HepG2 (cell line): ENCODE measurements around the gene PTCD1. TPM values are rescaled to one million over a fixed set of nuclear protein-coding genes. Genes with fewer than 3 reads are reported as not detected.

Experiments
- ATAC-seq: fragments of 200-7000 bp; cut with Tn5 transposase; 3 replicates; pipeline ENCODE4 v1.9.1; 2020; ENCODE audit warnings: mild to moderate bottlenecking, moderate library complexity
- BruUV-seq: library from RNA; stranded (reverse); fragments of 400-500 nt; replicated peaks from 2 replicates; lab custom pipeline; 2021; lab: Mats Ljungman, UMichigan
- CTCF ChIA-PET: fragments of 300-600 bp; formaldehyde crosslinking; extraction: SDS; loops from one replicate; lab custom pipeline; 2021; ENCODE audit warnings: low total read pairs, inconsistent platforms, low intra/inter-chr PET ratio; lab: Yijun Ruan, JAX
- POLR2A ChIA-PET: fragments of 350-600 bp; sonication (Branson Sonifier 250); formaldehyde crosslinking; loops from one replicate; lab custom pipeline; 2020; ENCODE audit warnings: antibody characterized with exemption, inconsistent platforms; lab: Yijun Ruan, JAX
- DNase-seq: peaks from one replicate; pipeline ENCODE4 v3.0.0-alpha.2; 2015; ENCODE audit warnings: low spot score
- FAIRE-seq: peaks from 3 replicates; lab custom pipeline; 2011; peaks lifted over from hg19 to GRCh38; lab: Jason Lieb, UNC
- H2AFZ ChIP-seq: one replicate; pipeline ENCODE4 v1.6.1; 2011; ENCODE audit warnings: low read length, inconsistent platforms
- H3K27ac ChIP-seq: fragments of 300-600 bp; 3 replicates; pipeline ENCODE4 v1.8.0; 2011; ENCODE audit warnings: mixed run types, mild to moderate bottlenecking, mixed read lengths, low read length, inconsistent platforms; ENCODE audit not compliant: insufficient read depth; ENCODE audit errors: extremely low read length
- H3K27me3 ChIP-seq, 2 experiments: fragments of 200-600 bp in 1 of 2; 2 replicates in 1 of 2; 3 replicates in 1 of 2; pipeline versions ENCODE4 v1.6.0 to v1.8.0; 2011; ENCODE audit warnings: low read length in 2 of 2, mild to moderate bottlenecking in 2 of 2, moderate library complexity in 2 of 2, inconsistent platforms in 1 of 2; ENCODE audit not compliant: insufficient read depth in 2 of 2, control insufficient read depth in 1 of 2
- H3K36me3 ChIP-seq, 2 experiments: fragments of 200-600 bp in 1 of 2; replicated peaks in 1 of 2; 2 replicates in 1 of 2; 3 replicates in 1 of 2; pipeline versions ENCODE4 v1.5.1 to v1.8.0; 2011; ENCODE audit warnings: low read length in 2 of 2, inconsistent platforms in 1 of 2; ENCODE audit not compliant: insufficient read depth in 2 of 2, control insufficient read depth in 1 of 2
- H3K4me1 ChIP-seq: 2 replicates; pipeline ENCODE4 v1.5.1; 2012; ENCODE audit warnings: low read length, inconsistent platforms; ENCODE audit not compliant: insufficient read depth
- H3K4me2 ChIP-seq: 2 replicates; pipeline ENCODE4 v1.6.0; 2011; ENCODE audit warnings: low read depth, low read length, inconsistent platforms
- H3K4me3 ChIP-seq, 3 experiments: fragments of 200-600 bp in 1 of 3; sonication (generic), shearing (Covaris generic) in 1 of 3; replicated peaks in 1 of 3; 2 replicates each; pipeline ENCODE4 v1.5.1; 2011 to 2016; ENCODE audit warnings: low read length in 3 of 3, inconsistent platforms in 2 of 3, low read depth in 2 of 3, mild to moderate bottlenecking in 2 of 3, control low read depth in 1 of 3, mixed read lengths in 1 of 3; ENCODE audit not compliant: insufficient read depth in 1 of 3
- H3K79me2 ChIP-seq: one replicate; pipeline ENCODE4 v1.6.1; 2011; ENCODE audit warnings: low read length, inconsistent platforms; ENCODE audit not compliant: insufficient read depth
- H3K9ac ChIP-seq: 2 replicates; pipeline ENCODE4 v1.6.0; 2011; ENCODE audit warnings: mild to moderate bottlenecking, low read depth, low read length, inconsistent platforms; ENCODE audit not compliant: insufficient read depth
- H3K9me3 ChIP-seq: 2 replicates; pipeline ENCODE4 v1.5.1; 2012; ENCODE audit warnings: mild to moderate bottlenecking, low read length
- H4K20me1 ChIP-seq: 2 replicates; pipeline ENCODE4 v1.6.0; 2011; ENCODE audit warnings: inconsistent platforms, mild to moderate bottlenecking, low read length, moderate library complexity; ENCODE audit not compliant: insufficient read depth
- ATF7 ChIP-seq, 2 experiments: fragments of 450-650 bp in 1 of 2; sonication (generic) in 1 of 2; formaldehyde crosslinking in 1 of 2; IDR thresholded peaks; 2 replicates each; pipeline versions ENCODE4 v1.4.0 to v1.6.1; 2016 to 2020; ENCODE audit warnings: antibody characterized with exemption in 1 of 2, mild to moderate bottlenecking in 1 of 2, missing genetic modification reagents in 1 of 2
- MED1 ChIP-seq: sonication (generic); formaldehyde crosslinking; IDR thresholded peaks from 2 replicates; pipeline ENCODE4 v1.4.0; 2020; ENCODE audit warnings: missing genetic modification reagents
- ZBTB33 ChIP-seq: sonication (generic); formaldehyde crosslinking; IDR thresholded peaks from 2 replicates; pipeline ENCODE4 v1.4.0; 2020; ENCODE audit warnings: missing genetic modification reagents
- ZBTB38 ChIP-seq: sonication (generic); formaldehyde crosslinking; IDR thresholded peaks from 2 replicates; pipeline ENCODE4 v1.5.1; 2020; ENCODE audit warnings: mild to moderate bottlenecking, missing genetic modification reagents
- ZNF24 ChIP-seq: fragments of 450-650 bp; IDR thresholded peaks from 2 replicates; pipeline ENCODE4 v1.6.1; 2017; ENCODE audit warnings: antibody characterized with exemption, mild to moderate bottlenecking
- ZNF263 ChIP-seq: sonication (generic); formaldehyde crosslinking; IDR thresholded peaks from 2 replicates; pipeline ENCODE4 v1.4.0; 2020; ENCODE audit warnings: missing genetic modification reagents
- ZNF275 ChIP-seq: sonication (generic); formaldehyde crosslinking; IDR thresholded peaks from 2 replicates; pipeline ENCODE4 v1.8.0; 2022; ENCODE audit warnings: missing genetic modification reagents, mild to moderate bottlenecking, inconsistent platforms, borderline replicate concordance
- ZNF276 ChIP-seq: sonication (generic); formaldehyde crosslinking; IDR thresholded peaks from 2 replicates; pipeline ENCODE4 v1.4.0; 2020; ENCODE audit warnings: mild to moderate bottlenecking, low read depth, missing genetic modification reagents
- ZNF766 ChIP-seq: sonication (generic); formaldehyde crosslinking; IDR thresholded peaks from 2 replicates; pipeline ENCODE4 v1.5.0; 2020; ENCODE audit warnings: missing genetic modification reagents, borderline replicate concordance
- ZSCAN20 ChIP-seq: sonication (generic); formaldehyde crosslinking; IDR thresholded peaks from 2 replicates; pipeline ENCODE4 v1.4.0; 2020; ENCODE audit warnings: missing genetic modification reagents, mild to moderate bottlenecking, borderline replicate concordance
- ZSCAN31 ChIP-seq: sonication (generic); formaldehyde crosslinking; IDR thresholded peaks from 2 replicates; pipeline ENCODE4 v1.5.0; 2020; ENCODE audit warnings: low read depth, mild to moderate bottlenecking, missing genetic modification reagents
- WGBS: methylation state at CpG from one replicate; pipeline ENCODE4 v1.1.6; 2017; ENCODE audit warnings: low lambda C conversion rate; 5-methylcytosine and 5-hydroxymethylcytosine counted together
- in situ Hi-C: cut with HindIII; loops from 2 replicates; pipeline ENCODE4 v1.10.0; 2017; ENCODE audit warnings: low pct_unique_long_range_greater_than_20kb; ENCODE audit not compliant: extremely low pct_ligation_motif_present
- intact Hi-C: fragments of 100-400 bp; cut with micrococcal nuclease; formaldehyde crosslinking; loops from one replicate; pipeline ENCODE4 v1.10.0; 2022; ENCODE audit not compliant: unreplicated experiment
- polyA plus RNA-seq, 8 experiments: library from polyadenylated mRNA; depleted of rRNA in 3 of 8; stranded (reverse) in 7 of 8; unstranded in 1 of 8; fragments of >200 nt; fragmentation: Illumina TruSeq in 4 of 8; extraction: Trizol in 4 of 8; gene quantifications; 2 replicates each; pipeline versions ENCODE4 v1.2.1 to v1.2.3, GENCODE V29; 2011 to 2016; ENCODE audit warnings: low read depth in 4 of 8, missing spikeins in 1 of 8, mixed read lengths in 1 of 8; ENCODE audit not compliant: insufficient read depth in 1 of 8
- total RNA-seq, 5 experiments: library from RNA; depleted of rRNA; stranded (reverse); fragments of >200 nt; fragmentation: Illumina TruSeq; extraction: Trizol; gene quantifications; 2 replicates each; pipeline ENCODE4 v1.2.3, GENCODE V29; 2016; ENCODE audit warnings: low read depth in 1 of 5

The PTCD1 gene
- total and polyA plus RNA-seq, 2 of the 13 experiments (the other 11 are each of a cell fraction or from before 2014, with no cell fraction given): 3.0 to 8.4 TPM

- 0 out of 2 replicates have a peak, but pooled peaks have one; percentile 61 for TF ChIP-seq ZNF276 (CRISPR knock-in tag)
Observed at GRCh38 chr7:99472561-99473314, 34.1 kb upstream of the PTCD1 start, which contains the start of gene ZNF789 (continued).

- H3K4me2 ChIP-seq: peak overlapping the region; percentile 67
- no peaks in the 10 kb centered on the region for H4K20me1 ChIP-seq
- H3K9me3 ChIP-seq: no peaks in the 10 kb centered on the region
- peaks cover 31% of the 10 kb centered on the region for H3K79me2 ChIP-seq
- intact Hi-C loops (no loop called here), in situ Hi-C loops (no loop called here)
- peak overlapping the region; percentile 28 to 49 (median 28); a peak in 4 of 6 replicates for H3K4me3 ChIP-seq
- POLR2A ChIA-PET: interaction anchor here (2.7 kb wide), 1 partner anchor 35 kb away, joined by 10 read pairs; the partner anchor contains the start of gene ZKSCAN5
- no TSS peak for BruUV-seq
- FAIRE-seq: no peak
- H3K27ac ChIP-seq: peak overlapping the region; percentile 53
- peak overlapping the region; percentile 57 for H3K9ac ChIP-seq
- H2AFZ ChIP-seq: no peak overlapping the region
- peak; percentile 31 for DNase-seq
- peaks cover 40% of the 10 kb centered on the region for H3K4me1 ChIP-seq
- CTCF ChIA-PET: no interaction called here
- WGBS: 45% methylated on average over 23 of the region's 23 CpGs
- no peak for ATAC-seq
- H3K36me3 ChIP-seq: no peaks in the 10 kb centered on the region
- H3K27me3 ChIP-seq: no peaks in the 10 kb centered on the region; a peak in 1 of 5 replicates
- TF ChIP-seq ZBTB33 (CRISPR knock-in tag) (peak; percentile 10; the same call in 1 of the 2 replicates), ATF7 (IDR thresholded peaks at IDR 0.05) (no peak), ATF7 (CRISPR knock-in tag; IDR thresholded peaks at IDR 0.05) (no peak), ZSCAN31 (CRISPR knock-in tag) (no peak), ZNF275 (CRISPR knock-in tag) (no peak), ZNF766 (0 out of 2 replicates have a peak, but pooled peaks have one; percentile 38), ZSCAN20 (CRISPR knock-in tag) (no peak), ZBTB38 (peak; percentile 45; the same call in 1 of the 2 replicates), ZNF263 (CRISPR knock-in tag) (0 out of 2 replicates have a peak, but pooled peaks have one; percentile 5), MED1 (CRISPR knock-in tag) (0 out of 2 replicates have a peak, but pooled peaks have one; percentile 10), ZNF24 (peak; percentile 72)
Observed at GRCh38 chr7:99469381-99470065, 30.9 kb upstream of the PTCD1 start.
